Activated gamma-delta T cell treated with Interleukin-2 at 50 U/mL for 16 hours (primary cell): Measurements from ENCODE around the gene NDOR1.

Source experiments
- DNase-seq: peaks from one replicate; pipeline ENCODE4 v3.0.0-alpha.2; 2020

NDOR1 gene

GRCh38 chr9:137199411-137200121 is 5.9 kb upstream of the NDOR1 start:
- no peak for DNase-seq

- DNase-seq, result peak; percentile 99
Measured at GRCh38 chr9:137200311-137201204, 4.9 kb upstream of the NDOR1 start, which contains the start of gene TPRN. TSS of gene TPRN (minus strand) at chr9:137200741. CDS start at chr9:137200711, 30 bp downstream.

- DNase-seq, result no peak
Measured at GRCh38 chr9:137201205-137201868, 4.2 kb upstream of the NDOR1 start.

GRCh38 chr9:137202966-137203365 is 2.5 kb upstream of the NDOR1 start:
- DNase-seq, result no peak

- no peak for DNase-seq
Measured at GRCh38 chr9:137204731-137205125, 772 bp upstream of the NDOR1 start.

GRCh38 chr9:137206602-137207001 is 1.1 kb downstream of the NDOR1 start:
- DNase-seq, result no peak

- no peak for DNase-seq
Measured at GRCh38 chr9:137211532-137211931, 6.0 kb downstream of the NDOR1 start.

GRCh38 chr9:137212520-137212919 is 7.0 kb downstream of the NDOR1 start:
- DNase-seq, result no peak

- DNase-seq, result no peak
Measured at GRCh38 chr9:137213160-137214060, 7.9 kb downstream of the NDOR1 start.

GRCh38 chr9:137214620-137215019 is 9.1 kb downstream of the NDOR1 start:
- no peak for DNase-seq

- no peak for DNase-seq
Measured at GRCh38 chr9:137215196-137215986, 9.9 kb downstream of the NDOR1 start.

- no peak for DNase-seq
Measured at GRCh38 chr9:137216188-137216965, 10.9 kb downstream of the NDOR1 start.

- DNase-seq, result no peak
Measured at GRCh38 chr9:137217276-137218211, 12.0 kb downstream of the NDOR1 start.

- no peak for DNase-seq
Measured at GRCh38 chr9:137218212-137218753, 12.8 kb downstream of the NDOR1 start.

- no peak for DNase-seq
Measured at GRCh38 chr9:137218754-137219271, 13.3 kb downstream of the NDOR1 start.

GRCh38 chr9:137219757-137220316 is 14.3 kb downstream of the NDOR1 start:
- DNase-seq, result no peak

- DNase-seq, result no peak
Measured at GRCh38 chr9:137220317-137221094, 15.0 kb downstream of the NDOR1 start.

- no peak for DNase-seq
Measured at GRCh38 chr9:137221095-137221505, 15.6 kb downstream of the NDOR1 start.
